Measurements from ENCODE around the gene DDI2.

- TF ChIP-seq CTCF (IDR thresholded peaks at IDR 0.05) (no peak), POLR2A (IDR thresholded peaks at IDR 0.05) (no peak), EP300 (IDR thresholded peaks at IDR 0.05) (no peak)
Observed at GRCh38 chr1:15605398-15606383, 11.6 kb upstream of the DDI2 start.

Measured in tibial nerve (tissue), 4 donors.